ENCODE results near the gene ITGAV.

The ITGAV gene

DNA sequence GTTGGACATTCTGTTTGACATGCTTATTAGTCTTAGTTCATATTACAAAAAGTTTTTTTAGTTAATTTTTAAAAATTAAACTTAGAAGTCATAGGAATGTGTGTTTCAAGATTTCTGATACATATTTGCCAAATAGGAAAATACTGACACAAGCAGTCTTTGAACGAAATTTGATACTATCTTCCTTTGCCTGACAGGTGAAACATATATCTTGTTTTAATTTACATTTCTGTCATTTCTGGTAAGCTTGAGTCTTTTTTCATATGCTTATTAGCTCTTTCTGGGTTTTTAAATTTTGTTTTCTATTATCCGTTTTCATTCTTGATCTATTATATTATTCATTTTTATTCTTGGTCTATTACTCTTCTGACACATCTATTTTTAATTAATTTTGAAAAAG lies 24.5 kb downstream of the ITGAV start:
- DNase-seq: no peak

DNA sequence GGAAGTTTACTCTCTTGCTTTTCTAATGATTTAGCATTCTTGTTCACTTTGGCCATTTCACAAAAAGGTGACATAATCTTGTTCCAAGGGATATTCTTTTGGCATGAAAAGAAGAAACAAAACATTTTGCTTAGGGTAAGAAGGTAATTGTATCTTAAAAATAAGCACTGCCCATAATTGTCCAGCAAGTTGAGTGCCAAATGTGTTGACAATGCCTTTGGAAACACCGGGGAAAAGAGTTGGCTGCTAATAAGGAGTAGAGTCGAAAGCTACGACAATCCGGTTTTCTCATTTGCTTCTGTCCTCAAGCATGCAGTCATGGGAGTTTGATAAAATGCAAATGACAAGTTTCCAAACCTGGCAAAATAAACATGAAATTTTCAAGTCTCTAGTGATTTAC lies 27.3 kb downstream of the ITGAV start:
- DNase-seq: no peak

DNA sequence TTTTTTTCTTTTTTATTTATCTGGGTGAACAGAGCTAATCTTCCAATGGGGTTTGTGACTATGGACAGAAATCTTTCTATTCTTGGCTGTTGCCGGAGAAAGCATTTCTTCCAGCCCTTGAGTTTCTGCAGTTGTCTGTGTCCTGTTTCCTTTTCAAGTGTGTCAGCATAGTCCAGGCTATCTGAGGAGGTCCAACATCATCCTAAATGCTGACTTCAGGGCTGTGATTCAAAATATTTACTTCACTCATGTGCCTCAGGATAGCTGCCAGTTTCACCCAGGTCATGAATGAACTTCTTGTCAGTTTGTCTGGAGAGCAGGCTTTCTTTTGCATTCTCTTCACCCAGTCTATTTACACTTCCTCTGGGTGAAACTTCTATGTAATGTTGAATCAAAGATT lies 27.9 kb downstream of the ITGAV start:
- DNase-seq: no peak

DNA sequence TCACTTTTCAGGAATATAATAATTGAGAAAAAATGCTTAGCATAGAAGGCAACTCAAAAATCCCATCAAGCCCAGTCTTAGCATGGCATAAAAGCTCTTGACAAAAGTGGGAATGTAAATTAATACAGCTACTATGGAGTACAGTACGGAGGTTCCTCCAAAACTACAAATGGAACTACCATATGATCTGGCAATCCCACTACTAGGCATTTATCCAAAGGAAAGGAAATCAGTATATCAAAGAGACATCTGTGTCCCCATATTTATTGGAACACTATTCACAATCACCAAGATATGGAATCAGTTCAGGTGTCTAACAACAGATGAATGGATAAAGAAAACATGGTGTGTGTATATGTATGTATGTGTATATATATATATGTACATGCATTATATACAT lies 28.8 kb downstream of the ITGAV start:
- DNase-seq: no peak

DNA sequence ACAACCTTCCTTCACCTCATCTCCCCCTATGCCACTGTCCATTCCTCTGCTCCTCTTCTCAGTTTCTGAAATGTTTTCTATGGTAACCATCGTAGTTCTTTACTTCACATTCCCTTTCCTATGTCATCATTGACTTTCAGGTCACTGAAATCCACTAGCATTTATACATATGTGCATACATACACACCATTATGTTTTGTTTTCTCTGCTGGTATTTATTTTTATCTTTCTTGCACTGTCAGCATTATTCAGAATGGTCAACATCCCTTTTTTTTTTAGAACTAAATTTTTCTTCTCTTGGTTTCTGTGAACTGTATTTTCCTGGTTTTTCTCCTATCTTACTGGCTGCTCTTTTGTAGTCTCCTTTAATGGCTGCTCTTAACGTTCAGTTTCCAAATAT lies 33.2 kb downstream of the ITGAV start:
- no peak for DNase-seq

DNA sequence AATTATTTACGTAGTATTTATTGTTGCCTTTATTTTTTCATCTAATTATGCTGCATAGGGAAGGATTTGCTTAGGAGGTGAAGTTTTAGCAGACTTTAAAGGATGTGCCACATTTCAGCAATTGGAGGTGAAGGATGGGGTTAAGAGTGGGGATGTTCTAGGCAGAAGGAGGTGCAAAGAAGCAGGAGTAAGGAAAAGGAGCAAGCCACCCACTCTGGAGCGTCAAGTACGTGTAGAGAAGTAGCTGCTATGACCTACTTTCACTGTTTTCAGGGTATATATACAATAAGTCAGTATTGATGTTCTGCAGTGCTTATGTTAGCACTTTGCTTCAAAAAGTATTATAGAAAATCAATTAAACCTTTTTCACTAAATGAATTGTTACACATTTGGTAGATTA lies 34.4 kb downstream of the ITGAV start:
- no peak for DNase-seq

DNA sequence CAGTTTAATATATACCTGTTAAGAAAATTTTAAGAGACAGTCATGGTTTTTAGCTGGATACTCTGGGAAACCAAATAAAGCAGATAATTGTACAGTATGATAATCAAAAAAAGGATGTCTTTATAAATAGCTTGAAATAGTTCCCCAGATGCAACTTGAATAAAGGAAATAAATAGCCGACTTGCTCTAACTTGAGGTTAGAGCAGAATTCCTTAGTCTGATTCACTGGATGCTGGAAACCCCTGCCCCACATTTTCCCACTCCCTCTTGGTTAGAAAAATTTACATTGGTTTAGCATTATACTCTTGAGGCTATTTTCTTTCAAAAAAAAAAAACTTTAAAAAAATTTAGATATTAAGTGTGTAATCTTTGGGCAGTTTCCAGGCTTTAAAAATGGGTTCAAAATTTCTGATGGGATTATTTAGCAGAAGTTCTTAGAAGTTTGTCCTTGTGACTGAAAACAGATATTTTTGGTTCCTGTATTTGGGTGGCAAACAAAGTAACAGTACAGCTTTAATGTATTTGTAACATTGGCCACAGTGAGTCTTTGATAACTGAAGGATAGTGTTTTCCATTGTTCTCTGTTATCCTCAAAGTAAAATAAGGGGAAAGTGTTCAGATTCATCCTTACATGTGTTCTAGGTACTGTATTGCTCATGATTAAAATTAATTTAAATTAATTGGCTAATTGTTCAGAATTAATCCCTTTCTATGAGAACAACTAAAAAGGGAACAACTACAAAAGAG lies 39.6 kb downstream of the ITGAV start:
- DNase-seq: no peak

DNA sequence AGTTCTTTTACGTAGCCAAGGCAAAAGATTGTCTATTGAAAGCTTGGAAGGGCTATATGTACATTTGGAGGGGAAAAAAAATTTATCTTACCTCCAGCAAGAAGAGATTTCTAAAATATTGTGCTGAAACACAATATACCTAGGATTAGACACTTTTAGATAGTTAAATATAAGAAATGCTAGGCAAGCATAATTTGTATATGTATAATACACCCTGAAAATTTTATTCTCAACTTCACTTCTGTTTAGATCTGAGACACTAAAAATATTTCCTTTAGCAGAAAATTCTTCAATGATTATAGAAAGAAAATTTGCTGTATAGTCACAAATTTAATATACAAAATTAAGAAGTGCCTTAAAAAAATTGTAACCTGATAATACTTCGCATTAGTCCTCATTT lies 42.6 kb downstream of the ITGAV start:
- no peak for DNase-seq

DNA sequence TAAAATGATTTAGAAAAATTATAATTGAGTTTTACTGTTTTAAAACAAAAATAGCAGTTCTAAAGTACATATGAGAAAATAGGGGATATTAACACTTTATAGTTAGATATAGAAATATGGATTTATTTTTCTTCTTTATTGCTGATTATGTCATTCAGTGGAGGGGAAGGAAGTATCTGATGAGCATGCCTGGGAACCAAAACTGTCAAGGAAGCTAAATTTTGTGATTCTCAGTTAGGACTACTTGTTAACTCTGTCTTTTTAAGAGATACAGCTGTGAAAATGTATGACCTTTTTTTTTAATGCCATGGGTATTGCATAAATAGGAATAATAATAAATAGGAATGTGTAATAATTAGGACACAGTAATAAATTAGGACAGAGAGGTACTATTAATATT lies 44.8 kb downstream of the ITGAV start:
- DNase-seq: no peak

DNA sequence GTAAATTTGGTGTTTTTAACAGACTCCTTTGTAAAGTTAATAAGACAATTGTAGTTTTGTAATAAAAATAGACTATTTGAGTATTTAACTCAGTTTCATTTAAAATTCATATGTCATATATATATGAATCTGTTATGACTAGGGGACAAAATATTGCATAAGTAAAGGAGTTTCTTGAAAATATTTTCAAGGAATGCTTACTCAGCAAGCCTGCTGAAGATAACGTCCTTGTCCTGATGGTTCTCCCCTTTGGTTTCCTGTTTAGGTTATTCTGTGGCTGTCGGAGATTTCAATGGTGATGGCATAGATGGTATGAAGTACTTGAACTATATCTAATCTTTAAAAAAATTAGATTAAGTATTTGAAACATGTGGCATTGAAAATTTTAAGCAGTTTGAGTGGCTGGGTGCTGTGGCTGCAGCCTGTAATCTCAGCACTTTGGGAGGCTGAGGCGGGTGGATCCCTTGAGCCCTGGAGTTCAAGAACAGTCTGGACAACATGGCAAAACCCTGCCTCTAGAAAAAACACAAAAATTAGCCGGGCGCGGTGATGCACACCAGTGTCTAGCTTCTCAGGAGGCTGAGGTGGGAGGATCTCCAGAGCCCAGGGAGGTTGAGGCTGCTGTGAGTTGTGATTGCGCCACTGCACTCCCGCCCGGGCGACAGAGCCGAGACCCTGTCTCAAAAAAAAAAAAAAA lies 47.1 kb downstream of the ITGAV start:
- no peak for DNase-seq

DNA sequence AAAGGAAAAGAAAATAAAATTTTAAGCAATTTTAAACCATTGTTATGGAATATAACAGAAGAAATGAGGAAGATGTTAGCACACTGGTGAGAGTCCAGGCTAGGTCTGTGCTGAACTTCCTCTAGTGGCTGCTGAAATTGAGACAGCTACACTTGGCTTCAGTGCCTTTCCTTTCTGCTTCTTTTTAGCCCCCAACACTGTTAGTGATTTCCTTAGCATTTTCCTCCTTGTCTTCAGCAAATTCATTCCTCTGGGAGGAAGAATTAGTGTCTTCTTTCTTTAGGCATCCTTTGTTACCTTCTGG lies 47.6 kb downstream of the ITGAV start:
- DNase-seq: no peak

DNA sequence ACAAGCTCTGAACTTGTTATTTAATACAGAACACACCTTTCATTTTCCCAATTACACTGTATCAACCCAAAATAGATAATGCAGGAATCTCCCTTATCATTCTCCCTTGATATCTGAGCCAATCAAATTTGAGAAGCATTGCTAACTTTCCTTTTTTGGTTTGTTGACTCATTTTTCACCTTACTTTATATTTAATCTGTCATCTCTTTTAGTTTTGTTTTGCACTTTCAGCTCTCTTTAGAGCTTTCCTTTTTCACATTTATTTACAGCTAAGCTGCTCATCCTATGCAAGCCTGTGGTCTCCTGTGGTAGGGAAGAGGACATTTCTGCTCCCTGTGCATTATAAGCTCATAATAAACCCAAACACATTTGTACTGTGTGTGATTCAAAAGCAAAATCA lies 50.1 kb downstream of the ITGAV start:
- no peak for DNase-seq

DNA sequence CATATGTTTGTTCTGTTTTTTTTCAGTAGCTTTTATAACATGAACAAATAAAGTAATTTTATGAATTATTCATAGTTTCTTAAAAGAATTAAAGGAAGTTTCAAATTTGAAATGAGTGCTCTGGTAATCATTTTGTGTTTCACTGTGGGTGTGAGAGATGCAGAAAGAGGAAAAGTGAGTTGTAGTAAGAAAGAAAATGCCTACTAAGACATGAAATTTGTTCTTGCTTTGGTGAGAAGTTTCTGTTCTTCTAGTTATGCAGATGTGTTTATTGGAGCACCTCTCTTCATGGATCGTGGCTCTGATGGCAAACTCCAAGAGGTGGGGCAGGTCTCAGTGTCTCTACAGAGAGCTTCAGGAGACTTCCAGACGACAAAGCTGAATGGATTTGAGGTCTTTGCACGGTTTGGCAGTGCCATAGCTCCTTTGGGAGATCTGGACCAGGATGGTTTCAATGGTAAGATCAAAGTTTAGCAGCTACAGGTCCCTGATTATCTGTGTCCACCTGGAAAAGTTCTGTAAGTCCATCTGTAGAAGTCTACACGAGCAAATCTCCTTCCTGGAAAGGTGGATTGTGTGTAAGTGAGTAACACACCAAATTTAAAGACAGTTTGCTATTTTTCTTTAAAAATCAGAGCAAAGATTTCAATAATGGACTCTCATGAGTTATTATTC lies 51.4 kb downstream of the ITGAV start:
- DNase-seq: no peak

DNA sequence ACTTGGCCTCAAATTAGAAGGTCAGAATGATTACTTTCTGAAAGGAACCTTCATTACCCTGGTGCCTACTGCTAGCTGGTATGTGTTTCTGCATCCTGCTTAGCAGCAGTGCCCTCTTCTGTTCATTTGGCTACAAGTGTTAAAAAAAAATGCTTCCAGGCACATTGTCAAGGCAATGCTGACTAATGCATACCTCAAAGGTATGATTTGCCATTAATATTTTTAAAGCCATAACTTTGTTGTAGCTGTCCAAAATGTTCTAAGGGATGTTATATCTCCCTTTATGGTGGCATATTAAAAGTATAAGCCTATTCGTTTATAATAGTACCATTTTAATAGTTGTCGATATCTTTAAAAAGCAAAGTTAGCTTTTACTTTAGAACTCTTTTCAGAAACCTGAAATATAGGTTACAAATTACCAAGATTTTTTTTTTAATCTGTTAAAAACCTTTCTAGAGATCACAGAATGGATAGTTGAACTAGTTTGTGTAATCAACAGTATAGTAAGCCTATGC lies 52.0 kb downstream of the ITGAV start:
- DNase-seq: peak; percentile 61

DNA sequence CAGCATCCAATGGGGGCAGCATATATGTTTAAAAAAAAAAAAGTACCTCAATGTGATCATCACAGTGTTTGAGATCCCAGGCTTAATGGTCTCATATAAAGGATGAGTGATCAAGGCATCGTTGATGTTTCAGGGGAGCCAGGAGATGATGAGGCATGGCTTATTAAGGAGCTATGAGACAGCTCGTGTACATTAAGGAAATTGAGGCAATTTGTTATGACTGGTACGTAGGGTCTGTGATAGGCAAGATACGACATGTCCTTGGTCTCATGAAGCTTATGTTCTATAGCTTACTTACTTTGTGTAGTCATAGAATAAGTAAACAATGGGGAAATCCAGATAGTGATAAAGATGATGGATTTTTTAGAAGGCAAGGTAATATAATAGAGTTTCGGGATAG lies 54.9 kb downstream of the ITGAV start:
- DNase-seq: no peak

DNA sequence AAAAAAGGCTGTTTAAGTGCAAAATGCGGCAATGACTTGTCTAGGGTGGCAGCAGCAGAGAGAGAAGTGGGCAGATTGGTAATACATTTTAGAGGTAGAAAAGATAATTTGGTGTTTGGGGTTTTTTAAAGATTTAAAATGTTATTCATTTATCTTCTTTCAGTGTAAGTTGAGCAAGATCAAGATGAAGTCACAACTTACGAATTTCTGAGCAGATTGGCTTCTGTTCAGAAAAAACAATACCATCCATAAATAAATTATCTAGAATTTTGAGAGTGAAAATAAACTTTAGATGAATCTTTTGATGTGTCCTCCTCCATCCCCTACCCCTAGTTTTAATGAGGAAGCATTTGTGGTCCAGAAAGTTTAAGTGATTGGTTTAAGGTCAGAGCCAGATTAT lies 56.1 kb downstream of the ITGAV start:
- no peak for DNase-seq

DNA sequence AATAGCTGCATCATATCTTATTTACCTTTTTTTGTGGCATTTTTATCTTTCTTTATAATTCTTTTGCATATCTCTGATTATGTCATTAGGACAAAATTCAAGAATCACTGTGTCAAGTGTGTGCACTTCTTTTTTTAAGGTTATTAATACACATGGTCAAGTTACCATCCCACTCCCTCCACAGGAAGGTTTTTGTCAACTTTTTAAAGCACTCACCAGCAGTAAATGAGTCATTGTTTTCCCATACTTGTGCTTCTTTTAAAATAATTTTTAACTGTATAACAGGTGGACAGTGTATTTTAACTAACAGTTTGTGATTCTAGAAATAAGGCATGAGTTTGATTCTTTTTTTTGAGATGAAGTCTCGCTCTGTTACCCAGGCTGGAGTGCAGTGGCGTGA lies 58.3 kb downstream of the ITGAV start:
- DNase-seq: no peak

DNA sequence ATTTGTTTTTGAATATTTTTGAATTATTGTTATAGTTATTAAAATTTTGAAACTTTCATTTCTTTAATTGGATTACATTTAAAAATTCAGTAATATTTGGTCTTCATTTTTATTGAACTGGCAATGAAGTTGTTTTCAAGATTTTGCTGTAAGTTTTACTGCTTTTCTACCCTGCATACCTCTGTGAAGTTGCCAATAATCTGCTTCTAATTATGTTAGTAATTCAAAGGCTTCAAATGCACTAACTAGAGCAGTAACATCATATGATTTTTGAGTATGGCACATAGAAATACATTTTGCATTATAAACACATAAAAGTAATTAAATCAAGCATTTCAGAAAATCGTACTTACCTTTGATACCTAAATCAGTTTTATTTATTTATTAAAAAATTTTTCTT lies 63.7 kb downstream of the ITGAV start:
- DNase-seq: no peak

DNA sequence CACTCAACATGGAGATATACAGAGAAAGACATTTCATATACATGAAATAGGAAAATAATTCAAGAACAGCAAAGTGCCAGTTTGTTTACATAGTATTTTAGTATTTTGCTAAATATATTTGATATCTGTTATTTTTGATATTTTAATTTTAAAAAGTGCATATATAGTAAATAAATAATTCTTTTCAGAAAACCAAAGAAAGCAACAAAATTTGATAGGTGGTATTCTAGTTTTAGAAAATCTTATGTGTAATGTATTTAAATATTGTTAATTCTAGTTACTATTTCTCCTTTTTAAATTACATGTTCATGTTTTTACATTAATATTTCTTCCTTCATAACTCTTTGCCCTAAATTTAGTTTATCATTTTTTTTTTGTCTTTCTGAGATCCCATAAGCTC lies 69.5 kb downstream of the ITGAV start:
- no peak for DNase-seq

DNA sequence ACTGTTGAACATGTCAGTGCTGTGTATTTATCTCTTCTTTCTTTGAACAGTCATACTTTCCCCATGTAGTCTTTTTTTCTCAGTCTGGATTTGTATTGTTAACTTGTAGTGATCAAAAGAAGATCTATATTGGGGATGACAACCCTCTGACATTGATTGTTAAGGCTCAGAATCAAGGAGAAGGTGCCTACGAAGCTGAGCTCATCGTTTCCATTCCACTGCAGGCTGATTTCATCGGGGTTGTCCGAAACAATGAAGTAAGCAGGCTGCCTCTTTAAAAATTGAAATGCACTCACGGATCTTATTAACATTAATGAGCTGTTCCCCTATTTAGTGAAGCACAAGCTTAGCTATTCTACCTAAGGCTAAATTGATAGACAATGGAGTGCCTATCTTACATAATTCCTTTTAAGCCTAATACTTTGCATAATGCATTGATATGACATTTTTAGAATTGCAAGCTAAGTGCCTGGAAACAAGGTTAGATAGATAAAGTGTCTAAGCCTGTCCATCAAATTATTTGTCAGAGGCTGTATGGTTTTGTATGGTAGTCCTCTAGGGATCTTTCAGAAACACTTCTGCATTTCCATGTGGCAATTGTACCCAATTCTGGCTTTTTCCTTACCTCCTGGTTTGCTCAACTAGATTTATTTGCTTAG lies 74.7 kb downstream of the ITGAV start:
- DNase-seq: no peak

DNA sequence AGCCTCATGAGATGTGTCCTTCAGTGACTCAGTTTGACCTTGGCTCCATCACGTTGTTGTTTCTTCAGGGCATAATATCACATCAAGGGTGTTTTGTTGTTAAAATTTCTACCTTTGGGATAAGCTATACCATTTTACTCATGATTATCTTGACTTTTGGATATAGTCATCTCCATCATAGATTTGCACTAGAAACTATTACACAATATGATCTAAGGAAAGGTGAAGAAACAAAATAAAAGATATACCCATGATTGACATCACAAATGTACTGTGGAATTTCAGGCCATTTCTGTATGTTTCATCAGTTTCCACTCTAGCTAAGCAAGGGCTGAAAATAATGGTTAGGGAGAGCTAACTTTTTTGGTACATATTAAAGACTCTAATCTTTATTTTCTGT lies 79.3 kb downstream of the ITGAV start:
- DNase-seq: no peak

DNA sequence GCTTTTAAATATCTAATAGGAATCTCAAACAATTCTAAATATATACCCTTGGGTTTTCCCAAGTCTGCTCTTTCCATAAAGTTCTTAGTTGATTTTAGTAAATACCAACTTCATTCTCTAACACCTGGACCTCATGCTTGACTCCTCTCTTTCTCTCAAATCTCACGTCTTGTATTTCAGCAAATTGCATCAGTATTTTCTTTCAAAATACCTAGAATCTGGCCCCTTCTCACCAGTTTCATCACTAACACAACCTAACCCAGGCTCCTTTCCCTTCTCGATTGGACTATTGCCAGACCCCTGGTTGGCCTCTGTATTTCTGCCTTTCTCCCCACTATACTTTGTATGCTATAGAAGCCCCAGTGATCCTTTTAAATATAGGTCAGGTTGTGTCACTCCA lies 81.0 kb downstream of the ITGAV start:
- DNase-seq: no peak

DNA sequence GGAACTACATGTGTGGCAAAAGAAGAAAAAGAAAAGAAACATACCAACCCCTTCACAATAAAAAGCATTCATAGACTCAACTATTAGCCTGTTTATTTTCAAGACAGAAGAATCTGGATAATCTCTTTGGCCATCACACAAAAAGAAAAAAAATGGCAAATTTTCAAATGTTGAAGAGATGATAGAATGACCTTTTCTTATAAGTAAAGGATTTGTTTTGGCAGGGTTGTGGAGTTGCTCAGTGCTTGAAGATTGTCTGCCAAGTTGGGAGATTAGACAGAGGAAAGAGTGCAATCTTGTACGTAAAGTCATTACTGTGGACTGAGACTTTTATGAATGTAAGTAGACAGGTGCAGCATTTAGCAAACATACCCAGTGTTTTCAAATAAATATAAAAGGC lies 85.5 kb downstream of the ITGAV start:
- no peak for DNase-seq

DNA sequence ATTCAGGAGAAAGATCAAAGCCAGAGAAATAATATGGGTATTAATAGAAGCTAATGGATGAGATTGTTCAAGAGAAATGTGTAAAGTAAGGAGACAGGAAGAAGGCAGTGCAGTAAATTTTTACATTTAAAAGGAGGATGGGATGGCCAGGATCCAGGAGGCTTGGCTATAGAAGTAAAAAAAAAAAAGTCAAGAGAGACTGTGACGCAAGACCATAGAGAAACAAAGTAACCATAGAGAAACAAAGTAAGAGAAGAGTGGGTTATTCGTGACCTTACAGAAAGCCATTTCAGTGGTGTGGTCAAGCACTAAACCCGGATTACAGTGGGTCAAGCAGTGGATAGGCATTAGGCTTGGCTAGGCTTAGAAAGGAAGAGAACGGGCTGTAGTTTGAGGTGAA lies 93.5 kb downstream of the ITGAV start:
- no peak for DNase-seq
